Measurements from ENCODE around the gene STAMBP.
A peak's percentile ranks its signal among the peaks of the same experiment; 100 is the strongest.

The STAMBP gene

DNA sequence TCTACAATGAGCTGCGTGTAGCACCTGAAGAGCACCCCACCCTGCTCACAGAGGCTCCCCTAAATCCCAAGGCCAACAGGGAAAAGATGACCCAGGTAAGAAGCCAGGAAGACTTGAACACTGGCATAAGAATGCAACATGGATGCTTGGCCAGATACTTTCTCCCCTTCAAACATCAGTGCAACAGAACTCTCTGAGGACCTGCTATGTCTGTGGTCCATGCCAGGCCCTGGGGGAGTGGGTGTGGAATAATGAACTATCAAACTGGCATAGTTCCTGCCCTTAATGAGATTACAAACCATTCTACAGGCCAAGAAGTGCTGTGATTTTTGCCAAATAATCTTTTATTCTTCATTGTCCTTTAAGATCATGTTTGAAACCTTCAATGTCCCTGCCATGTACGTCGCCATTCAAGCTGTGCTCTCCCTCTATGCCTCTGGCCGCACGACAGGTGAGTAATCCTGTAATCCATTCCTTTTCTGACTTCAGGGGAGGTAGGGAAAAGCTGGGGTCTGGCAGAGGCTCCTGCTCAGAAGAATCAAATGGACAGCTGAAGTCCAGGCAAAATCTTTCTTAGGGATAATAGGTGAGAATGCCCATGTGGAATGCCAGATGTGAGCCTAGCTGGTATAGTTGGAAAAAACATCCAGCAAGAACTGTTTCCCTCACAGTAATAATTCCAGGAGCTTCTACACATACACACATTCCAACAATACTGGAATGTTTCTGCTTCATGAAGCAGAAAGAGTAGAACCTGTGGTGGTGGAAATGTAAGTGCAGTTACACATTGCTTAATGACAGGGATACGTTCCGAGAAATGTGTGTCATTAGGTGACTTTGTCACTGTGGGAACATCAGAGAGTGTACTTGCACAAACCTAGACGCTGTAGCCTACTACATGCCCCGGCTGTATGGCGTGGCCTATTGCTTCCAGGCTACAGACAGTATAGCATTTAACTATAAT, 80.2 kb downstream of the STAMBP start:
- DNase-seq = no peak

DNA sequence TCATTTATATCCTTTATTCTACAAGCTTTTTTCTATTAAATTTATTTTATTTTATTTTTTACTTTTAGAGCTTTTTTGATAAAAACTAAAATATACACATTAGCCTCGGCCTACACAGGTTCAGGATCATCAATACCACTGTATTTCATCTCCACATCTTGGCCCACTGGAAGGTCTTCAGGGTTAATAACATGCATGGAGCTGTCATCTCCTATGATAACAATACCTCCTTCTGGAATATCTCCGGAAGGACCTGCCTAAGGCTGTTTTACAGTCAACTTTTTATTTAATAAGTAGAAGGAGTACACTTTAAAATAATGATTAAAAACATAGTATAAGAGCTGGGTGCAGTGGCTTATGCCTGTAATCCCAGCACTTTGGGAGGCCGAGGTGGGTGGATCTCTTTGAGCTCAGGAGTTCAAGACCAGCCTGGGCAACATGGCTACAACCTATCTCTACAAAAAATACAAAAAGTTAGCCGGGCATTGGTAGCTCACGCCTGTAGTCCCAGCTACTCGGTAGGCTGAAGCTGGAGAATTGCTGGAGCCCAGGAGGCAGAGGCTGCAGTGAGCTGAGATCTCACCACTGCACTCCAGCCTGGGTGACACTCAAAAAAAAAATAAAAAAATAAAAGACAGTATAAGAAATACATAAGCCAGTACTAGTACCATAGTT, 82.2 kb downstream of the STAMBP start:
- DNase-seq = no peak

DNA sequence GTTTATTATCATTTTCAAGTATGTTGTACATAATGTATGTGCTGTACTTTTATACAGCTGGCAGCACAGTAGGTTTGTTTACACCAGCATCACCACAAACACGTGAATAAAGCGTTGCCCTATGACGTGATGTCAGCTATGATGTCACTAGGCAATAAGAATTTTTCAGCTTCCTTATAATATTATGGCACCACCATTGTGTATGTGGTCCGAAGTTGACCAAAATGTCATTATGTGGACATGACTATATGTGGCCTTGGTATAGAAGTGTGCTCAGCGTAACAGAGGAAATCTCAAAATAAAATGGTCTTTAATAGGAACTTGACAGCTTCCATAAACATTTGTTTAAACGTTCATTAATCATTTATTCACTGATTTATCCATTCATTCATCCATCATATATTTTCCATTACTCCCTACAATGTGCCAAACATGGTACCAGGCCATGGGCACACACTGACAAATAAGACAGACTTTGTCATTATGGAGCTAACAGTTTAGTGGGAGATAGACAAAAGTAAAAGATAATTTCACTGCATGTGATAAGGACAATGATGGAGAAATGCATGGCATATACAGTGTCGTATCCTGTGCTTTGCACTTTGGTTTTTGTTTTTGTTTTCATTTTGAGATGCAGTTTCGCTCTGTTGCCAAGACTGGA, 82.9 kb downstream of the STAMBP start:
- no peak for DNase-seq

DNA sequence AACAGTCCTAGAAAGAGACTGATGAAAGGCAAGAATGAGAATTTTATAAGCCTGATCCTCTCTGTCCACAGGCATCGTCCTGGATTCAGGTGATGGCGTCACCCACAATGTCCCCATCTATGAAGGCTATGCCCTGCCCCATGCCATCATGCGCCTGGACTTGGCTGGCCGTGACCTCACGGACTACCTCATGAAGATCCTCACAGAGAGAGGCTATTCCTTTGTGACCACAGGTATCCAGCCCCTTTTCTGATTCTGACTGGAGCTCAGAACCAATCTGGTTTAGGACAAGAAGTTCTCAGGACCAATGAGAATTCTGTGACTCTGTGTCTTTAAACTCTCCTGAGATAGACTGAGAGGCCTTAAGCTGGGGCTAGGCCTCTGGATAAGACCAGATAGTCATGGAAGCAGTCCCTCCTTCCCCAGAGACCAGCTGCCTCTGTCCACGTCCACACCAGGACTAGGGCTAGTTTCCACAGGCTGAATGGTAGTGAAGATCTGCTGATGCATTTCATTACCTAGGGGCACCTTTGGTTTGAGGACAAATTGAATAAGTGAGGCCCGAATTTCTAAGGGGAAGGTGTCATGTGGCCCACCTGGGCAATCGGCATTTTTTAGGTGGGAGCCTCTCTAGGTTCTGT, 84.8 kb downstream of the STAMBP start:
- no peak for DNase-seq

DNA sequence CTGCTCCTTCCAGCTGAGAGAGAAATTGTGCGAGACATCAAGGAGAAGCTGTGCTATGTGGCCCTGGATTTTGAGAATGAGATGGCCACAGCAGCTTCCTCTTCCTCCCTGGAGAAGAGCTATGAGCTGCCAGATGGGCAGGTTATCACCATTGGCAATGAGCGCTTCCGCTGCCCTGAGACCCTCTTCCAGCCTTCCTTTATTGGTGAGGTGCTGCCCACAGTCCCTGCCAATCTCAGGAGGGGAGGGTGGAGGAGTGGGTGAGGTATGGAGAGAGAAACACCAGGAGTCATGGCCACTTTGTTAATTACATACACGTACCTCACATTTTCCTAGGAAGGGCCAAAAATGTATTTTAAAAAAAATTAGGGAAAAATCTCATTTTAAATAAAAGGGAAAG, 85.9 kb downstream of the STAMBP start:
- DNase-seq = no peak

DNA sequence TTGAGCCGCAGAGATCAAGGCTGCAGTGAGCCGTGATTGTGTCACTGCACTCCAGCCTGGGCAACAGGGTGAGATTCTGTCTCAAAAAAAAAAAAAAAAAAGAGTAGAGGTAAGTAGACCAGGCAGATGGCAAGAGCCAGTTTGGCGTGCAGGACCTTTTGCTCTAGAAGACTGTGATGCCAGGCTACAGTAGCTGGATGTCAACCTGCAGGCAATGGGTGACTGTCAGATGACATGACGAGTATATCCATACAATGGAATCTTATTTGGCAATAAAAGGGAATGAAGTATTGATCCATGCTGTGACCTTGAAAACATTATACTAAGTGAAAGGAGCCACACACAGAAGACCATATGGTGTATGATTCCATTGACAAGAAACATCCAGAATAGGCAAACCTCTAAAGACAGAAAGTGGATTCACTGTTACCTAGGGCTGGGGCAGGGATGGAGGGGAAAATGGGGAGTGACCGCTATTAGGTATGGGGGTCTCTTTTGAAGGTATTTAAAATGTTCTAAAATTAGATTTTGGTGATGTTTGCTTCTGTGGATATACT, 86.8 kb downstream of the STAMBP start:
- DNase-seq = no peak

DNA sequence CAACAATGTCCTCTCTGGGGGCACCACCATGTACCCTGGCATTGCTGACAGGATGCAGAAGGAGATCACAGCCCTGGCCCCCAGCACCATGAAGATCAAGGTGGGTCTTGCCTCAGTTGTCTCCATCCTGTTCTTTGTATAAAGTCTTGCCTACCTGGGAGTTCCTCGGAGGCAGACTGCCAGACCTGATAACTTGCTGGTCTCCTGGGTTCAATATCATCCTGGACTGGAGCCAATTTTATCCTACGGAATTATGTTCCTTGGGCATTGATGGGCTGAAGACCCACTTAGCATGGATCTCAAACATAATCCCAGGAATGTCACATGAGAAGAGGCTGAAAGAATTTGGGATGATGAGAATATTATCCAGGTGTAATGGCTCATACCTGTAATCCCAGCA, 87.9 kb downstream of the STAMBP start:
- DNase-seq = no peak

DNA sequence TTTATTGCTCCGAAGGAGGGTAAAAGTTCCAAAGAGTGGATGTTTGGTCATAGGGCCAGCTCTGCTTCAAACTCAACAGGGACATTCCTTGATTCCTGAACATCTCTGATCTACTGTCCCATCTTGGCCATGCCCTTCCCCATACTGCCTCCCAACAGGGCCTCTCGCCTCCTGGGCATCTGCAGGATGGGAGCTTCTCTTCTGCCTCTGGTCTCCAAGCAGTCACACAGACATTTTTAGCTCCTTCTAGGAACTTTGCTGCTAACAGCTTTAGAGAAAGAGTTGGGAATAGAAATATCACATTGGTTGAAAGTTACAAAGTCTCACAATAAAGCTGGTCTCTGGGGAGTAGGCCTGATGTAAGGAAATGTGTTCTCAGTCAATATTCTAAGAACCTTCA, 88.5 kb downstream of the STAMBP start:
- no peak for DNase-seq

DNA sequence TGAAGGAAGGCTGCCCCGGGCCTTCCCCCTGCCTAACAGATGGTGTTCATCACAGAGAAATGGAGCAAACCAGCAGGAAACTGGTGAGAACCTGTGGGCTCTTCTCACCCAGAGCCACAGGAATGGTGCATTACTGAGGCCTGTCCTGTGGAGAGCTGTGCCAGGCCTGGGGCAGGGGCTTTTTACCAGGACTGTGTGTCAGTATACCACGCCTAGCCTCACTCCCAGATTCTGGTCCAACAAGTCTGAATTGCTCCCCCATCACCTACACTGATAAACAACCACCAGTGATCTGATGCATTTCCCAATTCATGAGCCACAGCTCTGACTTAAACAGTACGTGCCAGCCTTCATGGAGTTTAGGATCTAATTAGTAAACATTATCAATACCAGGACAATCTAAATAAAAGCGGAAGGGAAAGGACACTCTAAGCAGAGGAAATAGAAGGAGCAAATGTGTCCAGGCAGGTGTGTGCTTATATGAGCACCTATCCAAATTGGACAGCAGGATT, 89.0 kb downstream of the STAMBP start:
- no peak for DNase-seq

DNA sequence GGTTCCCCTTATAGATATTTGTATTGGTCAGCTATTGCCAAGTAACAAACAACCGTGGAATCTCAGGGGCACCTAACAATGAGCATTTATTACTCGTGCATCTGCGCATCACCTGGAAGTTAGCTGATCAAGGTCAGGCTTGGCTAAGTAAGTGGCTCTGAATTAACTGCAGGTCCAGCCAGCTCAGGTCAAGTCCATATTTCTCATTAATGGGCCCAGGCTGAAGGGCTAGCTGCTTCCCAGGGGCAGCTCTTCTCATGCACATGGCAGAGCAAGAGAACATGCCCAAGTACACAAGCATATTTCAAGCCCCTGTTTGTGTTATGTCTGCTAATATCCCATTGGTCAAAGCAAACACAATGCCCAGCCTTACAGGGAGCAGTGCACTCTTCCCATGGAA, 90.1 kb downstream of the STAMBP start:
- DNase-seq = no peak

DNA sequence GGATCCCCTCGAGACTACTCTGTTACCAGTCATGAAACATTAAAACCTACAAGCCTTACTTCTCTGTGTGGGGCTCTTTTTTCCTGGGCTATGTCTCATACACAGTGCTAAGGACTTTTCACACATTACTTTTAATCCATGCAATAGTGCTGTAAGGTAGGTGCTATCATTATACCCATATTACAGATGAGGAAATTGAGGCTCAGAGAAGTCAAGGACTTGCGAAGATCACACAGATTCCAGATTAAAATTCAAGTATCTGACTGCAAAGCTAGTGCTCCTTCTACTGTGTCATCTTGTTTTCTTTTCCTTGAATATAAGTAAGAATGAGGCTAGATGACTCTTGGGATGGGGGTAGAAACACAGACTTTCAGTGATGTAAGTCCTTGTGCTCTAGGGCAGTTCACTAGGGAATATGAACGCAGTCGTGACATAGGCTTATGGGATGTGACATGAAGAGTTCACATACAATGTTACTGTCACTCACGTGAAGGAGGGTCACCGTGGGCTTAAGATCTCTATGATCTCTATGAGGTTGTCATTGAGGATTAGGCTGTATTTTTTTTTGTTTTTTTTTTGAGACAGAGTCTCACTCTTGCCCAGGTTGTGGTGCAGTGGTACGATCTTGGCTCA, 91.0 kb downstream of the STAMBP start:
- no peak for DNase-seq

DNA sequence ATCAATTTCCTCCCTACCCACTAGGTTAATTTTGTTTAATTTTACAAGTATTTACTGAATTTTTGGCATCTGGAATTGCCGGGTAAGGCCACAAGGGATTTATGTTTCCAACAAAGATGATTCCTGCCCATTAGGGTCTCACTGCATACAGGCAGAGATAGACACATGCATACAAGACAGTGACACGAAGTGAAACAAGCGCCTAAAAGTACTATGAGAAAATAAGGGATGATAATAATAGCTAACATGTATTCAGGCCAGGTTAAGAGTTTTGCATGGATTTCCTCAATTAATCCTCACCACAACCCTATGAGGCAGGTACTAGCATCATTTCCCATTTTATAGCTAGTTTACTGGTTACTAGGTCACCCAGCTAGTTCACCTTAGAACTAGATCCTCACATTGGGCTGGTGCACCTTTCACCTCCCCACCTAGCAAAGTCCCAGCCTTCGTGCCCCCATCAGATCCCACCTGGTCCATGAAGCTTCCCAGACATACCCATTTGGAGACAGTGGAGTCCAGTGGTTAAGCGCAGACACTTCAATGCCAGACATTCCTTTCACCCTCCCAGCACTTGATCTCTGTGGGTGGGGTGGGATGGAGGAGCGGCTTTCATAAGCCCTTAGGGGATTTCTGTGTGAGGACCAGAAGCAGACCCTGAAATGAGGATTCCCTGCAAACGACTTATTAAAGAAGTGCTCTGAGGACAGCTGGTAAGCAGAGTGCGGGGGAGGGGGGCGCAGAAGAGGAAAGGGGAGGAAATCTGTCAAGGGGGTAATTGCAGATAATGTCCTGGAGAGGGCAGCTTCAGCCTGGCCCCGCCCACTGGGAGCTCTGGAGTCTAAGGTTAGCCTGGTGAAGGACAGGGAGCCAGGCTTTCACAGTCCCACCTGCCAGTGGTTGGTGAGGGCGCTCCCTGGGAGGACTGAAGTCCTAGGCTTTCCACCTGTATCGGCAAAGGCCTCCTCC, 92.1 kb downstream of the STAMBP start:
- DNase-seq = peak; percentile 23

DNA sequence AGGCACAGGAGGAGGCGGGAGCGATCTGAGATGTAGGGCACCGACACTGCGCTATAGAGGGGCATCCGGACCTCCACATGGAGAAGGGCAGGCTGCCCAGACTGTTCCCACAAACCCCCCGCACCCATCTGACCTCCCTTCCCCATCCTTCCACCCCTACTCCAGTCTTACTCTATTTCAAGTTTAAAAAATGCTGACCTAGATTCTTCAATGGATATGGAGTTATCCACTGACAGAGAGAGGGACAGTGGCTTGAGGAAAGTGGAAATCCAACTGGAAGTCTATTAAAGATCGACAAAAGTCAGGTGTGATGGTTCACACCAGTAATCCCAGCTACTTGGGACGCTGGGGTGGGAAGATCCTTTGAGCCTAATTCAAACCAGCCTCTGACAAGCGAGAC, 92.8 kb downstream of the STAMBP start:
- no peak for DNase-seq

DNA sequence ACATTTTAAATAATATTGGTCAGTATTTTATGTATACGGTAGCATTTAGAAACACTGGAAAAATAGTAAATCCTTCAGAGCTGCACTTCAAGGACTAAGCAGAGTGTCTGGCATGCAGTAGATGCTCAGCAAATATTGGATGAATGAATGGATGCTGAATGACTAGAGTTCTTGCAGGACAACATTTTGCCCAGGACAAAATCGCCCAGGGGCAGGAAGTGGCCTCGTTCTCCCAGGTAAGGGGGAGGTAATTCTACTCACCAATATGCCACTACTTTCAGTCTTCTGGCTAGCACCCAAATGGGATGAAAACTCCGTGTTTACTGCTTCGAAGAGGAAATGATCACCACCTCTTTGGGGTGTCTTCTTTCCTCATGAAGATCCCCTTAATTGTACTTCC, 93.9 kb downstream of the STAMBP start:
- no peak for DNase-seq

All from activated CD4-positive, alpha-beta T cell treated with anti-CD3 and anti-CD28 coated beads, Interleukin-2, Interleukin-6, amounts not matched to agents 100 ng/mL and 50 ng/mL, durations not matched to agents 16 hours and 8 hours (primary cell).